Neutrophil (primary cell): Measurements from ENCODE around the gene RBM5.

Experiments used
- H3K27ac ChIP-seq: fragments of 200-600 bp; sonication (generic); 2 replicates; pipeline ENCODE4 v1.5.1; 2016; ENCODE audit warnings: mild to moderate bottlenecking, moderate library complexity
- H3K27me3 ChIP-seq: fragments of 200-600 bp; sonication (generic); 2 replicates; pipeline ENCODE4 v1.6.0; 2016; ENCODE audit warnings: mild to moderate bottlenecking
- H3K36me3 ChIP-seq: fragments of 200-600 bp; sonication (generic); 2 replicates; pipeline ENCODE4 v1.5.1; 2017
- H3K4me1 ChIP-seq, 2 experiments: fragments of 200-600 bp in 1 of 2; sonication (generic) in 1 of 2; 1 replicate in 1 of 2; 2 replicates in 1 of 2; pipeline versions ENCODE4 v1.5.1 to v1.6.1; 2013 to 2016; ENCODE audit warnings: low read depth in 1 of 2, low read length in 1 of 2, mild to moderate bottlenecking in 1 of 2, moderate library complexity in 1 of 2; ENCODE audit not compliant: control insufficient read depth in 1 of 2, insufficient read depth in 1 of 2
- H3K4me3 ChIP-seq, 2 experiments: fragments of 200-600 bp in 1 of 2; sonication (generic) in 1 of 2; 1 replicate in 1 of 2; 2 replicates in 1 of 2; pipeline ENCODE4 v1.5.1; 2013 to 2016; ENCODE audit warnings: low read depth in 1 of 2, low read length in 1 of 2, mild to moderate bottlenecking in 1 of 2, moderate library complexity in 1 of 2
- H3K9me3 ChIP-seq: fragments of 200-600 bp; sonication (generic); 2 replicates; pipeline ENCODE4 v1.5.1; 2016
- TF ChIP-seq, protein P1 (sequence below): fragments of 200-600 bp; sonication (generic); IDR thresholded peaks from 2 replicates; pipeline ENCODE4 v1.5.1; 2016; ENCODE audit warnings: antibody characterized with exemption

RBM5 gene

DNA sequence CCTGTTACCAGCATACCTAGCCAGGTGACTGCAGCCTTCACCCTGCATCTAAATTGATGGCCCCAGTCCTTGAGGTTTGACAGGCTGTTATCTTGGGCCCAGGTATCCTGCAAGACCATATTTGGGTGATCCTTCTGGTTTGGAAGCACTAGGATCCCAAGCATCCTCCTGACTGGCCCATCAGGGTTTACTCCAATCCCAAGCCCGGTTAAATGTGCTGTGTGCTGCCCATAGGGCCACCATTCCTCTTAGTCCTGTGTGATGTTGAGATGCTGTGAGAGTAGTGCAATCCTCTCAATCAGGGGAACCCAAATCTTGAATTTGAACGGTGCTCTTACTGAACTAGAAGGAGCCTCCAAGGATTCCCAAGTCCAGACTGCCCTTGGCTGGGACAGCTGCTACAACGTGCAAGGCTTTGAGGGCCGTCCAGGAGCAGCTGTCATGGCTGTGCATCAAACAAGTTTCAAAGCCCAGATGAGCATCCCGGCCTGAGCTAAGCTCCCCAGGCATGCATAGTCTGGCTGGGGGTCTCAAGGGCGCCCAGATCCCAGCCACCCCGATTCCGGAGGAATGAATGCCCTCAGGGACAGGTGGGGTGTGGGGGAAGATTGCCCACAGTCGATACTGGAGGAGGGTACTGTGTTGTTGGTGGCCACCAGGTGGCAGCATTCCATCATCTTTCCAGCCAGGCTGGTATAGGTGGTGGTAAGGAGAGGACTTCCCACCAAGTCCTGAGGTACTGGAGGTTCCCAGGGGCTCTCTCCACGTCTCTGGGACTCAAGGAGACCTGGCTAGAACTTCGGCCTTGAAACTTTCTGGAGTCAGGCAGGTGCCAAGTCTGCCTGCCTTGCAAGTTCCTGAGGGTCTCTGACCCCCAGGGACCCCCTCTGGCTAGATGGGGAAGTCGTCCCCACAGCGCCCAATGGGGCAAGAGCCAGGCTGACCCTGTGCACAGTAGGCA lies 32.6 kb downstream of the RBM5 start:
- H3K36me3 ChIP-seq = peaks cover 76% of the 10 kb centered on the region
- no peaks in the 10 kb centered on the region for H3K27me3 ChIP-seq
- H3K4me1 ChIP-seq = no peaks in the 10 kb centered on the region
- no peak overlapping the region for H3K27ac ChIP-seq
- H3K4me3 ChIP-seq = no peak overlapping the region
- TF ChIP-seq, protein P1, sequence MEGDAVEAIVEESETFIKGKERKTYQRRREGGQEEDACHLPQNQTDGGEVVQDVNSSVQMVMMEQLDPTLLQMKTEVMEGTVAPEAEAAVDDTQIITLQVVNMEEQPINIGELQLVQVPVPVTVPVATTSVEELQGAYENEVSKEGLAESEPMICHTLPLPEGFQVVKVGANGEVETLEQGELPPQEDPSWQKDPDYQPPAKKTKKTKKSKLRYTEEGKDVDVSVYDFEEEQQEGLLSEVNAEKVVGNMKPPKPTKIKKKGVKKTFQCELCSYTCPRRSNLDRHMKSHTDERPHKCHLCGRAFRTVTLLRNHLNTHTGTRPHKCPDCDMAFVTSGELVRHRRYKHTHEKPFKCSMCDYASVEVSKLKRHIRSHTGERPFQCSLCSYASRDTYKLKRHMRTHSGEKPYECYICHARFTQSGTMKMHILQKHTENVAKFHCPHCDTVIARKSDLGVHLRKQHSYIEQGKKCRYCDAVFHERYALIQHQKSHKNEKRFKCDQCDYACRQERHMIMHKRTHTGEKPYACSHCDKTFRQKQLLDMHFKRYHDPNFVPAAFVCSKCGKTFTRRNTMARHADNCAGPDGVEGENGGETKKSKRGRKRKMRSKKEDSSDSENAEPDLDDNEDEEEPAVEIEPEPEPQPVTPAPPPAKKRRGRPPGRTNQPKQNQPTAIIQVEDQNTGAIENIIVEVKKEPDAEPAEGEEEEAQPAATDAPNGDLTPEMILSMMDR = peak; percentile 45
- H3K9me3 ChIP-seq = peaks cover 3% of the 10 kb centered on the region

DNA sequence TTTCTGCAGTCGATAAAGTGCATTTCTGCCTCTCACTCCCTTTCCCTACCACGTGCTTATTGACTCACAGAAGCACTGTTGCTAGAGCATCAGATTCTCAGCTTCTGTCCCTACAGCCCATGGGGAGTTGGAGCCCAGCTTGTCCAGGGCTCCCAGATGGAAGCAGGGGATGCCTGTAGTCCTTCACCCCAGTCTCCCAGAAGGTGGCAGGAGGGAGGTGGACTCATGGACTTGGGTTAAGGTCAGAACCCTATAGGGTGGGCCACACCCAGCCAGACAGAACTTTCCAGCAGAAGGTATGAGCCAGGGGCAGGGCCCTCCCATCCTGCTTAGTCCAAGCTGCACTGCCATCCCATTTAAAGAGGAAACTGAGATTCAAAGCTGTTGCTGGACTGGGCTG lies 33.4 kb downstream of the RBM5 start:
- H3K9me3 ChIP-seq = no peaks in the 10 kb centered on the region
- peaks cover 69% of the 10 kb centered on the region for H3K36me3 ChIP-seq
- no peak overlapping the region for H3K27ac ChIP-seq
- no peaks in the 10 kb centered on the region for H3K27me3 ChIP-seq
- TF ChIP-seq, protein P1 = no peak
- H3K4me1 ChIP-seq = no peaks in the 10 kb centered on the region
- no peak overlapping the region for H3K4me3 ChIP-seq

DNA sequence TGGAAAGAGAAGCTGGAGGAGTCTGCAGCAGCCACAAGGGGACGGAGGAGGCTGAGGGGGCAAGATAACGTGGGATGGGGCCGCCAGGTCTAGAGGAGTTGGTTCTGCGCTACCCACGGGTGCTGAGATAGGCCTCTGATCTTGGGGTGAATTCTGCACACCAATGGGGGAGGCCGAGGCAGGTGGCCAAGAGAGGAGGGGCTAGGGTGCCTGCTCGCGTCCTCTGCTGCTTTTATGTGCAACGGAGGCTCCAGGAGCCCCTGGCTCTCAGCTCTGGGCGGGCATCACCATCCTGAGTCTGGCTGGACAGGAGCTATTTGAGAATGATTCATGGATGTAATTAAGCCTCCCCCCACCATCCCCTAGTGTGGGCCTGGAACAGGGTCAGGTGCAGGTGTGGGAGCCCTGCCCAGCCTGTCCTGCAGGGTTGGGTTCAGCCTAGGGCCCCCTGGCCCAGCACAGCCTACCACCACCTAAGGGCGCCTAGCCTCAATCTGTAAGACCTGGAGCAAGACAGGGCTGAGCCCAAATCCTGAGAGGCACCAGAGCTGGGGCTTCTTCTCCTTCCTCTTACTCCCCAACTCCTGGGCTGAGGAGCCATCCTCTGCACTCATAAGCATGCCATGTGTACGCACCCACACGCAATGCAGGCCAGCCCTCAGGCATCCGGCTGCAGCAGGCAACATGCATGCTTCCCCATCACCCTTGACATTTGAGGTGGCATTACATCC lies 34.1 kb downstream of the RBM5 start:
- TF ChIP-seq, protein P1 = no peak

DNA sequence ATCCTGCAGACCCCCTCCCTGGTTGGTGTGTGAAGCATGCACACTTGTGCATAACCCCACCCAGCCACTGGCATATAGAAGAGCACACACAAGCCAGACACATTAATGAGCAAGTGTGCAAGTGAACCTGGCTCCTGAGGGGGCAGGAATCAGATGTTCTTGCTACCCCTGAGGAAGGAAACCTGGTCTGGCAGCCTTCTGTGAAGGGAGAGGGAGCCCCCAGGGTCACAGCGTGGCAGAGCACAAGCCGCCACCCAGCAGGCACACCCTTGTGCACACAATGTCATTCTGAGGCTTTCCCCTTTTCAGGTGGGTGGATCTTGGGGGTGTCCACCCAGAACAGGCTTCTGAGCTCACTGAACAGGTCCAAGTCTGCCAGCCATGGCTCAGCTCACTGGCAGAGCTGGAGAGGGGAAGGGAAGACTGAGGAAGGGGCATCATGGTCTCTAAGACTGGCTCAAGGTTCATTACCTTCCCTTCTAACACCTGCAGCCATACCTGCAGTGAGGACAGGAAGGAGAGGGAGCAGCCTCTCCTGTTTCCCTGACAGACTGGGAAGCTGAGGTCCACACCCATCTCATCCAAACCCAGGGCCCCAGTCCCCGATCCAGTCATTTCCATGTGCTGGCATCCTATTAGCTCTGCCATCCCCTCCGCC lies 34.8 kb downstream of the RBM5 start:
- TF ChIP-seq, protein P1 = no peak

More for the DNA sequence above, 34.1 kb downstream of the RBM5 start:
- Histone ChIP-seq H3K4me1 (no peaks in the 10 kb centered on the region), H3K27ac (no peak overlapping the region), H3K27me3 (no peaks in the 10 kb centered on the region), H3K36me3 (peaks cover 61% of the 10 kb centered on the region), H3K9me3 (no peaks in the 10 kb centered on the region), H3K4me3 (no peak overlapping the region)

DNA sequence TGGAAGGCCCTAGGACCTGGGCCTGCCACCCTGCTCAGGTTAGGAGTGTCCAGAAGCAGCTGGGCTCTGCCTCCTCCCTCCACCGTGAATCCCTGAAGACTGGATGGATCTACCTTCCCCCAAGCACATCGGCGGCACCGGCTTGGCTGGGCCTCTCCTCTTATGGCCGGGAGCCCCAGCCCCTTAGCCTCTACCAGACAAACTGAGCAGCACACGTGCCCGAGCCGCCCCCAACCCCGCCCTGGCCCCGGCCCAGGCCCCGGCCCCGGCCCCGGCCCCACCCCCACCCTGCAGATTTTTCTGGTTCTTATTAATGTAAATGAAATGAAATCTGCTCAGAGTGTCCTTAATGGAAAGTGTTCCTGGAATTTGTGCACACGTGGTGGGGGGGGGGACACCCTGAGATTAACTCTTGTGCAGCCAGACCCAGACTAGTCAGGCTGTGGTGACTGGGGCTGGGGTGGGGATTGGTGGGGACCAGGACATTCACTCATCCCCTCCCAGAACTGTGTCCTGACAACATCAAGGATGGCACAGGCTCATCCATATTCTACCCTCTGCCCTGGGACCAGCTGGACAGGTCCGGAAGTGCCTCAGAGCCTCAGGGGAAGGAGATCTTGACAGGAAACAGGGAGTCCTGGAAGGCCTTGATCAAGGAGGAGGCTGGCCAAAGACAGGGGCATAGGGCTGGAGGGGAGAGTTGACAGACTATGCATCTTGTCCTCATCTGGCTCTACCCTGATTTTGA lies 35.5 kb downstream of the RBM5 start:
- Histone ChIP-seq H3K27me3 (no peaks in the 10 kb centered on the region), H3K9me3 (no peaks in the 10 kb centered on the region), H3K4me1 (no peaks in the 10 kb centered on the region), H3K36me3 (peaks cover 47% of the 10 kb centered on the region), H3K27ac (no peak overlapping the region), H3K4me3 (no peak overlapping the region)
- TF ChIP-seq, protein P1 = no peak

More for the DNA sequence above, 34.8 kb downstream of the RBM5 start:
- H3K27me3 ChIP-seq = no peaks in the 10 kb centered on the region
- no peaks in the 10 kb centered on the region for H3K9me3 ChIP-seq
- no peak overlapping the region for H3K27ac ChIP-seq
- H3K4me3 ChIP-seq = no peak overlapping the region
- no peaks in the 10 kb centered on the region for H3K4me1 ChIP-seq
- peaks cover 54% of the 10 kb centered on the region for H3K36me3 ChIP-seq
